CD4-positive, alpha-beta T cell (primary cell): ENCODE measurements around the gene OPRL1. TPM values are rescaled to one million over a fixed set of nuclear protein-coding genes. Genes with fewer than 3 reads are reported as not detected.
A peak's percentile ranks its signal among the peaks of the same experiment; 100 is the strongest.

ENCODE experiments used
- ATAC-seq: fragments of 200-7000 bp; cut with Tn5 transposase; one replicate; pipeline ENCODE4 v1.10.0; 2022; ENCODE audit warnings: mild to moderate bottlenecking; ENCODE audit not compliant: poor library complexity
- CTCF ChIA-PET: fragments of 350-600 bp; sonication (Branson Sonifier 250); formaldehyde crosslinking; loops from one replicate; lab custom pipeline; 2021; ENCODE audit warnings: antibody characterized with exemption, inconsistent platforms; lab: Charles Lee
- POLR2A ChIA-PET: fragments of 350-600 bp; sonication (Branson Sonifier 250); formaldehyde crosslinking; loops from one replicate; lab custom pipeline; 2021; ENCODE audit warnings: antibody characterized with exemption, inconsistent platforms; lab: Charles Lee
- DNase-seq, 14 experiments: peaks; one replicate each; pipeline ENCODE4 v3.0.0-alpha.2; 2013 to 2020; ENCODE audit warnings: mixed read lengths in 2 of 14
- H3K27ac ChIP-seq, 2 donors: one replicate each; pipeline versions ENCODE4 v1.5.1 to v1.7.0; 2013; ENCODE audit warnings: low read length in 2 of 2, low read depth in 1 of 2, mild to moderate bottlenecking in 1 of 2
- H3K27me3 ChIP-seq, 2 experiments: 1 replicate in 1 of 2; 2 replicates in 1 of 2; pipeline versions ENCODE4 v1.6.1 to v1.7.0; 2013; ENCODE audit warnings: low read length in 2 of 2, control low read depth in 1 of 2, mild to moderate bottlenecking in 1 of 2, moderate library complexity in 1 of 2; ENCODE audit not compliant: insufficient read depth in 2 of 2, control insufficient read depth in 1 of 2
- H3K36me3 ChIP-seq: one replicate; pipeline ENCODE4 v1.6.1; 2013; ENCODE audit warnings: low read length, control low read depth; ENCODE audit not compliant: insufficient read depth
- H3K4me1 ChIP-seq: one replicate; pipeline ENCODE4 v1.6.1; 2013; ENCODE audit warnings: low read length, control low read depth; ENCODE audit not compliant: insufficient read depth
- H3K4me3 ChIP-seq: one replicate; pipeline ENCODE4 v1.5.1; 2013; ENCODE audit warnings: mild to moderate bottlenecking, low read length, moderate library complexity
- H3K9me3 ChIP-seq, 2 experiments: 1 replicate in 1 of 2; 2 replicates in 1 of 2; pipeline versions ENCODE4 v1.6.1 to v1.7.0; 2013; ENCODE audit warnings: low read length in 2 of 2, mild to moderate bottlenecking in 2 of 2, control low read depth in 1 of 2, moderate library complexity in 1 of 2; ENCODE audit not compliant: control insufficient read depth in 1 of 2, insufficient read depth in 1 of 2
- H3K27ac Mint-ChIP-seq: one replicate; pipeline ENCODE4 v1.8.0; 2020; ENCODE audit warnings: mixed read lengths
- H3K27me3 Mint-ChIP-seq: one replicate; pipeline ENCODE4 v1.8.0; 2021; ENCODE audit warnings: mixed read lengths
- H3K36me3 Mint-ChIP-seq: one replicate; pipeline ENCODE4 v1.8.0; 2021; ENCODE audit warnings: low read depth, mixed read lengths
- H3K4me1 Mint-ChIP-seq: one replicate; pipeline ENCODE4 v1.8.0; 2021; ENCODE audit warnings: low read depth, mixed read lengths
- H3K4me3 Mint-ChIP-seq: one replicate; pipeline ENCODE4 v1.8.0; 2020; ENCODE audit warnings: mild to moderate bottlenecking, mixed read lengths
- H3K9me3 Mint-ChIP-seq: one replicate; pipeline ENCODE4 v1.8.0; 2020; ENCODE audit warnings: mixed read lengths
- intact Hi-C, 2 experiments: fragments of 100-400 bp; cut with DNase I in 1 of 2; cut with micrococcal nuclease in 1 of 2; formaldehyde crosslinking; loops; one replicate each; pipeline versions ENCODE4 v1.15.1 to v1.9.0; 2023 to 2025; cut with DNase I, micrococcal nuclease
- total RNA-seq, 174 experiments: library from RNA in 2 of 174; stranded (reverse) in 2 of 174; gene quantifications; one replicate each; pipeline ENCODE4 v1.2.3 and lab custom pipeline; 2021 to 2026
- TF ChIP-seq, protein P1 (sequence below): fragments of 200-600 bp; IDR thresholded peaks from one replicate; pipeline ENCODE4 v1.8.0; 2022; ENCODE audit warnings: antibody characterized with exemption, mild to moderate bottlenecking

The OPRL1 gene
- total RNA-seq, 2 experiments from 2014 or later, result 1.0 to 1.2 TPM

DNA sequence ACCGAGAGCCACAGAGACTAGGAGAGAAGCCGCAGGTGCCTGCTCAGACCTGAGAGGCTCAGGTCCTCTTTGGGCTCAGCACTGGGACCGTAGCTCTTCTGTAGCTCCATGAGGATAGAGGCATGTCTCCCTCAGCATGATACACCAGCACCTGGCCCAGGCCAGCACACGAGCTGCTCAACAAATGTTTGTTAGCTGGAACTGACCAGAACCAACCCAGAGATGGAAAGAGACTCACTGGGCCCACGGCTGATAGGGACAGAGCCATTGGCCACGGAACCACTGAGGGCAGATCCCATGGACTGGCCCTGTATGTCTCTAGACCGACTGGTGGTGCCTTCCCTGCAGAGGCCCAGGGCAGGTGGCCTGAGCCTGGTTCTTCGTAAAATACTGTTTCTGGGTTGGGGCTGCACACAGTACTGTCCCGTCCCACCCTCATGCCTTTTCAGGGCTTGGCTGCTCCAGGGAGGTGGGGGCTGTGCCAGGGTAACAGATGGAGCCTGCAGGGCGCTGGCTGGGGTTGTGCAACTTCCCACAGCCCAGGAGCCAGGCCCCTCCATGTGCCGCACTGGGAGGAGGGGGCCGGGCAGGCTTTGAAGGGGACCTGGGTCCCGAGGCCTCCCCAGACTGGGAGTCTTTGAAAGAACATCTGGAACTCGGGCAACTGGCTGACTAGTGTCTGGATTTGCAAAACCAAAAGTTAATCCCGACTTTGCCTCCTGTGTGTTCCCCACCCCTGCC is 38.7 kb upstream of the OPRL1 start:
- no peaks in the 10 kb centered on the region for H3K9me3 ChIP-seq
- peaks cover 3 to 5% of the 10 kb centered on the region in 2 experiments for H3K27me3 ChIP-seq
- H3K27ac ChIP-seq, result no peak overlapping the region
- Mint-ChIP-seq H3K9me3 (no peaks in the 10 kb centered on the region), H3K27me3 (peaks cover 4% of the 10 kb centered on the region), H3K27ac (peak overlapping the region; percentile 85), H3K36me3 (no peaks in the 10 kb centered on the region), H3K4me1 (peaks cover 49% of the 10 kb centered on the region), H3K4me3 (peak overlapping the region; percentile 87)
- POLR2A ChIA-PET, result interaction anchor here (1.2 to 3.2 kb wide), 6 partner anchors 29 to 79 kb away, joined by 3 to 30 read pairs (median 6); partner anchors contain the start of genes LKAAEAR1, OPRL1, PRPF6 and RGS19
- DNase-seq (no peak), ATAC-seq (no peak)
- CTCF ChIA-PET, result interaction anchor here (0.9 to 1.6 kb wide), 2 partner anchors 16 to 61 kb away, joined by 4 to 5 read pairs; partner anchors contain the start of gene PRPF6
- TF ChIP-seq, protein P1, sequence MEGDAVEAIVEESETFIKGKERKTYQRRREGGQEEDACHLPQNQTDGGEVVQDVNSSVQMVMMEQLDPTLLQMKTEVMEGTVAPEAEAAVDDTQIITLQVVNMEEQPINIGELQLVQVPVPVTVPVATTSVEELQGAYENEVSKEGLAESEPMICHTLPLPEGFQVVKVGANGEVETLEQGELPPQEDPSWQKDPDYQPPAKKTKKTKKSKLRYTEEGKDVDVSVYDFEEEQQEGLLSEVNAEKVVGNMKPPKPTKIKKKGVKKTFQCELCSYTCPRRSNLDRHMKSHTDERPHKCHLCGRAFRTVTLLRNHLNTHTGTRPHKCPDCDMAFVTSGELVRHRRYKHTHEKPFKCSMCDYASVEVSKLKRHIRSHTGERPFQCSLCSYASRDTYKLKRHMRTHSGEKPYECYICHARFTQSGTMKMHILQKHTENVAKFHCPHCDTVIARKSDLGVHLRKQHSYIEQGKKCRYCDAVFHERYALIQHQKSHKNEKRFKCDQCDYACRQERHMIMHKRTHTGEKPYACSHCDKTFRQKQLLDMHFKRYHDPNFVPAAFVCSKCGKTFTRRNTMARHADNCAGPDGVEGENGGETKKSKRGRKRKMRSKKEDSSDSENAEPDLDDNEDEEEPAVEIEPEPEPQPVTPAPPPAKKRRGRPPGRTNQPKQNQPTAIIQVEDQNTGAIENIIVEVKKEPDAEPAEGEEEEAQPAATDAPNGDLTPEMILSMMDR, result no peak
- peaks cover 61% of the 10 kb centered on the region for H3K4me1 ChIP-seq
- H3K36me3 ChIP-seq, result no peaks in the 10 kb centered on the region
- peak overlapping the region; percentile 67 for H3K4me3 ChIP-seq
- intact Hi-C loops, result loop anchor here in 1 of 2 experiments (5.0 kb wide), 1 partner anchor 36 kb away; the partner anchor contains the start of gene RGS19

DNA sequence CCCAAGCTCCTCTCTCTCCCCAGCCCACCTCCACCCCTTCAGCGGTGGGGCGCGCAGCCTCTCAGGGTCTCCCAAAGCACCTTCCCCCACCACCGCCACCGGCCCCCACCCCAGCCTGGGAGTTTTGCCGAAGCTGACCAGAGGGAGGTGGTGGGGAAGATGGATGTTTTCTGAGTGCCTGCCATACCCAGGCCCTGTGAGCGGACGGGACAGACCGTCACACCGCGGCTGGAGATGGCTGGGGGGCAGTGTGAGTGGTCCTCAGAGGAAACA is 38.2 kb upstream of the OPRL1 start:
- ChIA-PET POLR2A (interaction anchor here (1.0 to 1.8 kb wide), 6 partner anchors 16 to 78 kb away, joined by 3 to 14 read pairs (median 4); partner anchors contain the start of genes LKAAEAR1, OPRL1, PRPF6 and RGS19), CTCF (interaction anchor here (0.9 kb wide), 1 partner anchor 61 kb away, joined by 4 read pairs; the partner anchor contains the start of gene PRPF6)
- H3K4me1 Mint-ChIP-seq, result peaks cover 53% of the 10 kb centered on the region
- no peaks in the 10 kb centered on the region for H3K9me3 ChIP-seq
- no peaks in the 10 kb centered on the region for H3K9me3 Mint-ChIP-seq
- TF ChIP-seq, protein P1, result no peak
- H3K4me3 Mint-ChIP-seq, result peak overlapping the region; percentile 87
- peaks cover 9% of the 10 kb centered on the region for H3K27me3 Mint-ChIP-seq
- DNase-seq (no peak), ATAC-seq (no peak)
- peaks cover 5 to 6% of the 10 kb centered on the region in 2 experiments for H3K27me3 ChIP-seq
- peak overlapping the region; percentile 67 for H3K4me3 ChIP-seq
- peak overlapping the region; percentile 85 for H3K27ac Mint-ChIP-seq
- H3K36me3 ChIP-seq, result no peaks in the 10 kb centered on the region
- peak overlapping the region in 1 of 2 donors; percentile 46 for H3K27ac ChIP-seq
- intact Hi-C loops, result loop anchor here in 1 of 2 experiments (5.0 kb wide), 1 partner anchor 36 kb away; the partner anchor contains the start of gene RGS19
- H3K36me3 Mint-ChIP-seq, result no peaks in the 10 kb centered on the region
- H3K4me1 ChIP-seq, result peaks cover 55% of the 10 kb centered on the region

DNA sequence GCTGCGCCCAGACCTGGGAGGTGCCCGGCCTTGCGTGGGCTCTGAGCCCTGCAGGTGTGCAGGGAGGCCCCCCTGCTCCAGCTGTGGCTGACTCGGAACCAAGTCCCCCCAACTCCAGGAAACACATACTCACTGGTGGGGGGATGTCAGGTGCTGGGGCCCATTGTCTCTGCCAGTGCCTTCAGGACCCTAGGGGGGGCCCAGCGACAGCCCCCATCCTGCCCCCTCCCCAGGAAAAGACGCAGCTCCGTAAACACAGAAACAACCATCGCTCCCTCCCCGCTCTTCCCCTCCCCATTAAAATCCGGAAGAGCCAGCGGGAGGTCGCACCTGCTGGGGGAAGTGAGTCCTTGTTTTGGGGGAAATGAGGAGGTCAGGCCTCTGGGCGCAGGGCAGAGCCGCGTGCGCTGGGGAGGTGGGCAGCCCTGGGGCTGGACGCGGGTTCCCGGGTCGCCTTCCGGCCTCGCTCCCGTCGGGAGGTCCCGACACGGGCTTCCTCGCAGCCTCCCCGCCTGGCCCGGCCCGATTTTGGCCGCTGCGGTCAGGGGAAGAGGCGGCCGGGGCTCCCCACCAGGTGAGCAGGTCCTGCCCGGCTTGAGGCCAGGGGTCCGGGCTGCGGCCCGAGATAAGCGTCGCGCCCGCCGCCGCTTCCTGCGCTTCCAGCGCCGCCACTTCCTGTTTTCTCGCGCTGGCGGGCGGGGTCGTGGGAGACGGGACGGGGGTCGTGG is 37.7 kb upstream of the OPRL1 start:
- Mint-ChIP-seq H3K4me3 (peak overlapping the region; percentile 87), H3K36me3 (no peaks in the 10 kb centered on the region), H3K27me3 (peaks cover 14% of the 10 kb centered on the region), H3K27ac (peak overlapping the region; percentile 85), H3K4me1 (peaks cover 53% of the 10 kb centered on the region), H3K9me3 (no peaks in the 10 kb centered on the region)
- peaks cover 50% of the 10 kb centered on the region for H3K4me1 ChIP-seq
- ChIA-PET CTCF (interaction anchor here (0.9 kb wide), 1 partner anchor 62 kb away, joined by 4 read pairs; the partner anchor contains the start of gene PRPF6), POLR2A (interaction anchor here (1.0 to 1.8 kb wide), 6 partner anchors 15 to 78 kb away, joined by 3 to 14 read pairs (median 4); partner anchors contain the start of genes LKAAEAR1, OPRL1, PRPF6 and RGS19)
- H3K36me3 ChIP-seq, result no peaks in the 10 kb centered on the region
- peak overlapping the region; percentile 67 for H3K4me3 ChIP-seq
- peaks cover 5 to 6% of the 10 kb centered on the region in 2 experiments for H3K27me3 ChIP-seq
- peak overlapping the region; percentile 46 to 61 for H3K27ac ChIP-seq
- no peak for ATAC-seq
- DNase-seq, result peak in 3 of 14 experiments; percentile 27 to 51 (median 47)
- H3K9me3 ChIP-seq, result no peaks in the 10 kb centered on the region
- intact Hi-C loops, result loop anchor here in 1 of 2 experiments (5.0 kb wide), 1 partner anchor 35 kb away; the partner anchor contains the start of gene RGS19
- TF ChIP-seq, protein P1, result no peak
